ENCODE results near the gene GCK.

The GCK gene

GRCh38 chr7:44107961-44108767, 81.1 kb downstream of the GCK start:
- H3K4me2 ChIP-seq: peak overlapping the region; percentile 98; the same call in 1 of the 2 replicates

GRCh38 chr7:44107116-44107960, 81.9 kb downstream of the GCK start:
- H3K4me2 ChIP-seq: peak overlapping the region; percentile 98
- H3K9ac ChIP-seq: peak overlapping the region; percentile 89
- H3K9me3 ChIP-seq: no peaks in the 10 kb centered on the region
- peaks cover 54% of the 10 kb centered on the region for H3K4me1 ChIP-seq
- H4K20me1 ChIP-seq: peaks cover 77% of the 10 kb centered on the region
- peak overlapping the region; percentile 81 for H3K4me3 ChIP-seq
- no peak for TF ChIP-seq Cebpa-rat (IDR thresholded peaks at IDR 0.05)
- H3K27ac ChIP-seq: peak overlapping the region; percentile 90
- H3K36me3 ChIP-seq: peaks cover 71% of the 10 kb centered on the region
- H3K27me3 ChIP-seq: no peaks in the 10 kb centered on the region

More at GRCh38 chr7:44107961-44108767, 81.1 kb downstream of the GCK start:
- Histone ChIP-seq H3K27me3 (no peaks in the 10 kb centered on the region), H3K27ac (peak overlapping the region; percentile 90), H3K4me1 (peaks cover 45% of the 10 kb centered on the region), H3K4me3 (peak overlapping the region; percentile 81; the same call in 1 of the 2 replicates), H3K9ac (peak overlapping the region; percentile 89), H3K36me3 (peaks cover 79% of the 10 kb centered on the region), H4K20me1 (peaks cover 86% of the 10 kb centered on the region), H3K9me3 (no peaks in the 10 kb centered on the region)
- TF ChIP-seq Cebpa-rat (IDR thresholded peaks at IDR 0.05): no peak

GRCh38 chr7:44106311-44107065, 82.8 kb downstream of the GCK start:
- Histone ChIP-seq H3K9me3 (no peaks in the 10 kb centered on the region), H3K4me1 (peaks cover 62% of the 10 kb centered on the region), H3K4me2 (peak overlapping the region; percentile 98), H3K36me3 (peaks cover 63% of the 10 kb centered on the region), H4K20me1 (peaks cover 69% of the 10 kb centered on the region), H3K4me3 (peak overlapping the region; percentile 81), H3K27ac (peak overlapping the region; percentile 90), H3K27me3 (no peaks in the 10 kb centered on the region), H3K9ac (peak overlapping the region; percentile 89)
- TF ChIP-seq Cebpa-rat (IDR thresholded peaks at IDR 0.05): no peak

- Histone ChIP-seq H3K27ac (peak overlapping the region; percentile 90), H3K36me3 (peaks cover 56% of the 10 kb centered on the region), H3K4me1 (peaks cover 69% of the 10 kb centered on the region), H4K20me1 (peaks cover 62% of the 10 kb centered on the region), H3K4me2 (peak overlapping the region; percentile 98), H3K4me3 (peak overlapping the region; percentile 81), H3K27me3 (no peaks in the 10 kb centered on the region), H3K9me3 (no peaks in the 10 kb centered on the region), H3K9ac (peak overlapping the region; percentile 89)
- TF ChIP-seq Cebpa-rat (IDR thresholded peaks at IDR 0.05): no peak
Measured at GRCh38 chr7:44105832-44106231, 83.4 kb downstream of the GCK start.

- TF ChIP-seq Cebpa-rat (IDR thresholded peaks at IDR 0.05): no peak
- H3K4me3 ChIP-seq: peak overlapping the region; percentile 81
- peak overlapping the region; percentile 90 for H3K27ac ChIP-seq
- H3K36me3 ChIP-seq: peaks cover 49% of the 10 kb centered on the region
- H3K9ac ChIP-seq: peak overlapping the region; percentile 89
- no peaks in the 10 kb centered on the region for H3K9me3 ChIP-seq
- no peaks in the 10 kb centered on the region for H3K27me3 ChIP-seq
- H3K4me2 ChIP-seq: peak overlapping the region; percentile 98
- peaks cover 76% of the 10 kb centered on the region for H3K4me1 ChIP-seq
- peaks cover 55% of the 10 kb centered on the region for H4K20me1 ChIP-seq
Measured at GRCh38 chr7:44104860-44105771, 84.1 kb downstream of the GCK start.

- peaks cover 85% of the 10 kb centered on the region for H3K4me1 ChIP-seq
- TF ChIP-seq Cebpa-rat (IDR thresholded peaks at IDR 0.05): no peak
- H3K36me3 ChIP-seq: peaks cover 40% of the 10 kb centered on the region
- H3K4me2 ChIP-seq: peak within 1 kb of the TSS; percentile 98
- H3K9ac ChIP-seq: peak within 1 kb of the TSS; percentile 89
- H3K27ac ChIP-seq: peak within 1 kb of the TSS; percentile 99
- H3K27me3 ChIP-seq: no peaks in the 10 kb centered on the region
- peak within 1 kb of the TSS; percentile 81 for H3K4me3 ChIP-seq
- no peaks in the 10 kb centered on the region for H3K9me3 ChIP-seq
- peaks cover 46% of the 10 kb centered on the region for H4K20me1 ChIP-seq
Measured at GRCh38 chr7:44103923-44104859, 85.0 kb downstream of the GCK start, which contains the start of gene AEBP1. Gene AEBP1 (plus strand): TSS chr7:44104345. CDS start chr7:44104666, 321 bp downstream.

DNA sequence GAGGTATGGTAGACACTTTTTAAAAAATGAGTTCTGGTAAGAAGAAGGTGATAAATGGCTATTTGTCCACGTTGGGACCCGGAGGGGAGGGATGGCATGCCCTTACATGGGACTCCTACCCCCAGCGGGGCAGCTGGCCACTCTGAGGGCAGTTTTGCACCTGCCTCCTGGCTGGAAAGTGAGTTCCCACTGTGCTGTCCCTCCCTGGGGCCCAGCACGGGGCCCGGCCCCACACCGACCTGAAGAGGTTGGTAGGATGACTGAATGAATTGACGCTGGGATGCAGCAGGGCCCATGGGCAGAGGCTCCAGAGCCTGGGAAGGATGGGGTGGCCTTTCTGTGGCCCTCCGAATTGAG, 85.7 kb downstream of the GCK start:
- Histone ChIP-seq H4K20me1 (peaks cover 39% of the 10 kb centered on the region), H3K9me3 (no peaks in the 10 kb centered on the region), H3K4me2 (peak overlapping the region; percentile 76), H3K4me1 (peaks cover 88% of the 10 kb centered on the region), H3K4me3 (peak overlapping the region; percentile 81), H3K9ac (peak overlapping the region; percentile 80), H3K36me3 (peaks cover 33% of the 10 kb centered on the region), H3K27ac (peak overlapping the region; percentile 99), H3K27me3 (no peaks in the 10 kb centered on the region)
- no peak for TF ChIP-seq Cebpa-rat (IDR thresholded peaks at IDR 0.05)

Measured in BLaER1 (cell line).